HepG2 (cell line): ENCODE data around the gene ZNRF3. TPM values are rescaled to one million over a fixed set of nuclear protein-coding genes. Genes with fewer than 3 reads are reported as not detected.

Experiments used
- CEBPB ChIP-seq: IDR thresholded peaks from 2 replicates; pipeline ENCODE4 v1.6.1; 2011; ENCODE audit warnings: low read depth, low read length, improper control_type of control experiment, borderline replicate concordance
- EP300 ChIP-seq, 3 experiments: sonication (generic) in 1 of 3; formaldehyde crosslinking in 1 of 3; IDR thresholded peaks; 2 replicates each; pipeline versions ENCODE4 v1.5.1 to v1.6.1; 2011 to 2020; ENCODE audit warnings: low read depth in 2 of 3, low read length in 2 of 3, borderline replicate concordance in 1 of 3, improper control_type of control experiment in 1 of 3, mild to moderate bottlenecking in 1 of 3, missing genetic modification reagents in 1 of 3, moderate library complexity in 1 of 3
- KAT2B ChIP-seq: fragments of 150-350 bp; IDR thresholded peaks from 2 replicates; pipeline ENCODE4 v1.6.1; 2014; ENCODE audit warnings: low read depth, low read length, borderline replicate concordance
- PAF1 ChIP-seq: IDR thresholded peaks from 2 replicates; pipeline ENCODE4 v1.6.1; 2016; ENCODE audit warnings: missing genetic modification reagents, missing compliant biosample characterization
- ZNF136 ChIP-seq: sonication (generic); formaldehyde crosslinking; IDR thresholded peaks from 2 replicates; pipeline ENCODE4 v1.8.1; 2022; ENCODE audit warnings: low read depth, mild to moderate bottlenecking, moderate library complexity, missing genetic modification reagents
- ZNF138 ChIP-seq: sonication (generic); formaldehyde crosslinking; IDR thresholded peaks from 2 replicates; pipeline ENCODE4 v1.5.0; 2020; ENCODE audit warnings: mild to moderate bottlenecking, low read depth, missing genetic modification reagents
- ZNF350 ChIP-seq: sonication (generic); formaldehyde crosslinking; IDR thresholded peaks from 2 replicates; pipeline ENCODE4 v1.4.0; 2020; ENCODE audit warnings: mild to moderate bottlenecking, low read depth, missing genetic modification reagents, borderline replicate concordance
- polyA plus RNA-seq, 8 experiments: library from polyadenylated mRNA; depleted of rRNA in 3 of 8; stranded (reverse) in 7 of 8; unstranded in 1 of 8; fragments of >200 nt; fragmentation: Illumina TruSeq in 4 of 8; extraction: Trizol in 4 of 8; gene quantifications; 2 replicates each; pipeline versions ENCODE4 v1.2.1 to v1.2.3, GENCODE V29; 2011 to 2016; ENCODE audit warnings: low read depth in 4 of 8, missing spikeins in 1 of 8, mixed read lengths in 1 of 8; ENCODE audit not compliant: insufficient read depth in 1 of 8
- total RNA-seq, 5 experiments: library from RNA; depleted of rRNA; stranded (reverse); fragments of >200 nt; fragmentation: Illumina TruSeq; extraction: Trizol; gene quantifications; 2 replicates each; pipeline ENCODE4 v1.2.3, GENCODE V29; 2016; ENCODE audit warnings: low read depth in 1 of 5
- TF ChIP-seq, protein P1 (sequence below): IDR thresholded peaks from 2 replicates; pipeline ENCODE4 v1.6.1; 2016; ENCODE audit warnings: low read depth
- TF ChIP-seq, protein P2 (sequence below): sonication (generic); formaldehyde crosslinking; IDR thresholded peaks from 2 replicates; pipeline ENCODE4 v1.4.0; 2020; ENCODE audit warnings: mild to moderate bottlenecking, missing genetic modification reagents
- TF ChIP-seq, protein P3 (sequence below): sonication (generic); formaldehyde crosslinking; IDR thresholded peaks from 2 replicates; pipeline ENCODE4 v1.5.0; 2020; ENCODE audit warnings: mild to moderate bottlenecking, missing genetic modification reagents
- TF ChIP-seq, protein P4 (sequence below): sonication (generic); formaldehyde crosslinking; IDR thresholded peaks from 2 replicates; pipeline ENCODE4 v1.5.0; 2020; ENCODE audit warnings: missing genetic modification reagents
- TF ChIP-seq, protein P5 (sequence below): sonication (generic); formaldehyde crosslinking; IDR thresholded peaks from 2 replicates; pipeline ENCODE4 v1.8.1; 2023; ENCODE audit warnings: mild to moderate bottlenecking, inconsistent platforms, moderate library complexity, missing genetic modification reagents, borderline replicate concordance

The ZNRF3 gene
- total and polyA plus RNA-seq, 2 of the 13 experiments (the other 11 are each of a cell fraction or from before 2014, with no cell fraction given), result 20.3 to 36.7 TPM

DNA sequence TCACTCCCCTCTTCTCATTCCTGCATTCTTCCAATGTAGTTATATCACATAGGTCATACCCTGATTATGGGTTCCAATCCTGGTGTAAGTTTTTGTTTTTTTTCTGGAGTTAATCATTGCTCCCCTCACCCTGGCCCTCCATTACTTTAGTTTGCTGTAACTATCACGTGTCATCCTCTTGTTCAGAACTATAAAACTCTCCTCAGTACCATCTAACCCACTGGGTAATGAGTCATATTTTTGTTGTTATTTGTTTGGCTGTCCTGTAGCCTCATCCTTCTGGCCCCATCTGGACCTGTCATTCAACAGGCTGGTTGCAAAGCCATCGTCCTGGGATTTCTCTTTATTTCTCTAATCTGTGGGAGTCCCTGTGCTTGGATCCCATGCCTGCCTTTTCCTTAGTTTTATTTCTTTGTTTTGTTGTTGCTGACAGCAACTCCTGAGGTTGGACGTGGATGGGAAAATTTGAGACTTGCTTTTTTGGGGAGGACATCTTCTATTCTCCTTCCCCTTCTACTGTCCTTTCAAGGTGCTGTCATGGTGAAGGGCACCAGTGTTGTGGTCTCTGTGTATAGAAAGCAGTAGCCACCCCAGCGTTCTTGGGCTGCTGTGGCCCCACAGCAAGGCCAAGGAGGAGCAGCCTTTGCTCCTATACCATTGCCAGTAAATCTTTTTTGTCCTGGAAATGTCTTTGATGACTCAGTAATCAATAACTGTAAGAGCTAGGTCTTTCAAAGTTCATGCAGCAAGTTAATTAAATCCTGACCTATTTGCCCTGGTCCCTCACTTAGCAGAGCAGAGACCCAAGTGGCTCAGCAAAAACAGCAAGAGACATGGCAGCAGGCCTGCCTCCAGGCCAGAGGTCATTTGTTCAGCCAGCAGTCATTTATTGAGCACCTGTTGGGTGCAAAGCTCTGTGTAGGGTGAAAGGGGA is 95.8 kb downstream of the ZNRF3 start (continued):
- no peak for TF ChIP-seq ZNF138 (CRISPR knock-in tag)
- TF ChIP-seq, protein P1, sequence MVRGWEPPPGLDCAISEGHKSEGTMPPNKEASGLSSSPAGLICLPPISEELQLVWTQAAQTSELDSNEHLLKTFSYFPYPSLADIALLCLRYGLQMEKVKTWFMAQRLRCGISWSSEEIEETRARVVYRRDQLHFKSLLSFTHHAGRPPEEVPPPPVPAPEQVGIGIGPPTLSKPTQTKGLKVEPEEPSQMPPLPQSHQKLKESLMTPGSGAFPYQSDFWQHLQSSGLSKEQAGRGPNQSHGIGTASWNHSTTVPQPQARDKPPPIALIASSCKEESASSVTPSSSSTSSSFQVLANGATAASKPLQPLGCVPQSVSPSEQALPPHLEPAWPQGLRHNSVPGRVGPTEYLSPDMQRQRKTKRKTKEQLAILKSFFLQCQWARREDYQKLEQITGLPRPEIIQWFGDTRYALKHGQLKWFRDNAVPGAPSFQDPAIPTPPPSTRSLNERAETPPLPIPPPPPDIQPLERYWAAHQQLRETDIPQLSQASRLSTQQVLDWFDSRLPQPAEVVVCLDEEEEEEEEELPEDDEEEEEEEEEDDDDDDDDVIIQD (CRISPR knock-in tag), result 0 out of 2 replicates have a peak, but pooled peaks have one; percentile 42
- TF ChIP-seq, protein P2, sequence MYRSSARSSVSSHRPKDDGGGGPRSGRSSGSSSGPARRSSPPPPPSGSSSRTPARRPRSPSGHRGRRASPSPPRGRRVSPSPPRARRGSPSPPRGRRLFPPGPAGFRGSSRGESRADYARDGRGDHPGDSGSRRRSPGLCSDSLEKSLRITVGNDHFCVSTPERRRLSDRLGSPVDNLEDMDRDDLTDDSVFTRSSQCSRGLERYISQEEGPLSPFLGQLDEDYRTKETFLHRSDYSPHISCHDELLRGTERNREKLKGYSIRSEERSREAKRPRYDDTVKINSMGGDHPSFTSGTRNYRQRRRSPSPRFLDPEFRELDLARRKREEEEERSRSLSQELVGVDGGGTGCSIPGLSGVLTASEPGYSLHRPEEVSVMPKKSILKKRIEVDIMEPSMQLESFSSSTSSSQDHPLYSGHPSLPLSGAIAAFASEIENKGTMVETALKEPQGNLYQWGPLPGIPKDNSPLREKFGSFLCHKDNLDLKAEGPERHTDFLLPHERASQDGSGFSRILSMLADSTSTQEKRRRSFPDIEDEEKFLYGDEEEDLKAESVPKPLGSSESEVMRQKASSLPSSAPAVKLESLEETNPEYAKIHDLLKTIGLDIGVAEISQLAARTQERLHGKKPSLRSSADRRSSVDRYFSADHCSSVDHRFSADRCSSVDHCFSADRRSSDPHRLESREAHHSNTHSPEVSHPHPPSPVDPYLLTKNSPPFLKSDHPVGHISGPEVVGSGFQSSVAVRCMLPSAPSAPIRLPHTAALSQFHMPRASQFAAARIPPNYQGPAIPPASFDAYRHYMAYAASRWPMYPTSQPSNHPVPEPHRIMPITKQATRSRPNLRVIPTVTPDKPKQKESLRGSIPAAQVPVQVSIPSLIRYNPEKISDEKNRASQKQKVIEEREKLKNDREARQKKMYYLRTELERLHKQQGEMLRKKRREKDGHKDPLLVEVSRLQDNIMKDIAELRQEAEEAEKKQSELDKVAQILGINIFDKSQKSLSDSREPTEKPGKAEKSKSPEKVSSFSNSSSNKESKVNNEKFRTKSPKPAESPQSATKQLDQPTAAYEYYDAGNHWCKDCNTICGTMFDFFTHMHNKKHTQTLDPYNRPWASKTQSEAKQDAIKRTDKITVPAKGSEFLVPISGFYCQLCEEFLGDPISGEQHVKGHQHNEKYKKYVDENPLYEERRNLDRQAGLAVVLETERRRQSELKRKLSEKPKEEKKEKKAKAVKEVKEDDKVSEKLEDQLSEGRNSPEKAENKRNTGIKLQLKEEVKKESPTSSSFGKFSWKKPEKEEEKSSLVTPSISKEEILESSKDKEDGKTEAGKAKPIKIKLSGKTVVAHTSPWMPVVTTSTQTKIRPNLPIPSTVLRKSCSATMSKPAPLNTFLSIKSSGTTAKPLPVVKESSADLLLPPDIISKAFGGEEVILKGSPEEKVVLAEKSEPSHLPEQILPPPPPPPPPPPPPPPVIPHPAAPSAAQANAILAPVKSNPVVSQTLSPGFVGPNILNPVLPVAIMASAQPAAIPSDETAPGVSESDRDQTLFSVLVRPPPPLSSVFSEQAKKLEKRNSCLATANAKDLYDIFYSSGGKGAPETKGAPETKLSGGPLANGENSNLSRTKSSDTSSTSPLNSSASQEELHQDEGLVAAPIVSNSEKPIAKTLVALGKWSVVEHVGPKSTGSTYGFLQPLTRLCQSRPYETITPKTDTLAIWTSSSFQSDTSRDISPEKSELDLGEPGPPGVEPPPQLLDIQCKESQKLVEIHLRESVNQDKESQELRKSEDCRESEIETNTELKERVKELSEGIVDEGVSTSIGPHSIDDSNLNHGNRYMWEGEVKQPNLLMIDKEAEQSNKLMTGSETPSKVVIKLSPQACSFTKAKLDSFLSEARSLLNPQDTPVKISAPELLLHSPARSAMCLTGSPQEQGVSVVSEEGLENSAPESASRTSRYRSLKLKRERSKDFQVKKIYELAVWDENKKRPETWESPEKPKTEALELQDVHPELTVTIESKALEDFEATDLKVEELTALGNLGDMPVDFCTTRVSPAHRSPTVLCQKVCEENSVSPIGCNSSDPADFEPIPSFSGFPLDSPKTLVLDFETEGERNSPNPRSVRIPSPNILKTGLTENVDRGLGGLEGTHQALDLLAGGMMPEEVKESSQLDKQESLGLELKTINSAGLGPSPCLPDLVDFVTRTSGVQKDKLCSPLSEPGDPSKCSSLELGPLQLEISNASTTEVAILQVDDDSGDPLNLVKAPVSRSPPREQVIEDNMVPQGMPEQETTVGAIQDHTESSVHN (CRISPR knock-in tag), result no peak
- no peak; the same call in 1 of the 2 replicates for TF ChIP-seq ZNF350 (CRISPR knock-in tag)
- TF ChIP-seq PAF1, result no peak
- TF ChIP-seq, protein P3, sequence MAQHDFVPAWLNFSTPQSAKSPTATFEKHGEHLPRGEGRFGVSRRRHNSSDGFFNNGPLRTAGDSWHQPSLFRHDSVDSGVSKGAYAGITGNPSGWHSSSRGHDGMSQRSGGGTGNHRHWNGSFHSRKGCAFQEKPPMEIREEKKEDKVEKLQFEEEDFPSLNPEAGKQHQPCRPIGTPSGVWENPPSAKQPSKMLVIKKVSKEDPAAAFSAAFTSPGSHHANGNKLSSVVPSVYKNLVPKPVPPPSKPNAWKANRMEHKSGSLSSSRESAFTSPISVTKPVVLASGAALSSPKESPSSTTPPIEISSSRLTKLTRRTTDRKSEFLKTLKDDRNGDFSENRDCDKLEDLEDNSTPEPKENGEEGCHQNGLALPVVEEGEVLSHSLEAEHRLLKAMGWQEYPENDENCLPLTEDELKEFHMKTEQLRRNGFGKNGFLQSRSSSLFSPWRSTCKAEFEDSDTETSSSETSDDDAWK, result no peak
- TF ChIP-seq EP300 (IDR thresholded peaks at IDR 0.05; ENCODE audit: low read depth in 2 of 2, low read length in 2 of 2), result peak in 1 of 2 experiments; percentile 84; a peak in 2 of 4 replicates
- TF ChIP-seq EP300 (CRISPR knock-in tag; IDR thresholded peaks at IDR 0.05; ENCODE audit: borderline replicate concordance), result peak; percentile 19; the same call in 1 of the 2 replicates
- TF ChIP-seq, protein P4, sequence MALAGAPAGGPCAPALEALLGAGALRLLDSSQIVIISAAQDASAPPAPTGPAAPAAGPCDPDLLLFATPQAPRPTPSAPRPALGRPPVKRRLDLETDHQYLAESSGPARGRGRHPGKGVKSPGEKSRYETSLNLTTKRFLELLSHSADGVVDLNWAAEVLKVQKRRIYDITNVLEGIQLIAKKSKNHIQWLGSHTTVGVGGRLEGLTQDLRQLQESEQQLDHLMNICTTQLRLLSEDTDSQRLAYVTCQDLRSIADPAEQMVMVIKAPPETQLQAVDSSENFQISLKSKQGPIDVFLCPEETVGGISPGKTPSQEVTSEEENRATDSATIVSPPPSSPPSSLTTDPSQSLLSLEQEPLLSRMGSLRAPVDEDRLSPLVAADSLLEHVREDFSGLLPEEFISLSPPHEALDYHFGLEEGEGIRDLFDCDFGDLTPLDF, result no peak
- TF ChIP-seq KAT2B, result no peak
- no peak for TF ChIP-seq ZNF136 (CRISPR knock-in tag)
- TF ChIP-seq CEBPB, result no peak
- TF ChIP-seq, protein P5, sequence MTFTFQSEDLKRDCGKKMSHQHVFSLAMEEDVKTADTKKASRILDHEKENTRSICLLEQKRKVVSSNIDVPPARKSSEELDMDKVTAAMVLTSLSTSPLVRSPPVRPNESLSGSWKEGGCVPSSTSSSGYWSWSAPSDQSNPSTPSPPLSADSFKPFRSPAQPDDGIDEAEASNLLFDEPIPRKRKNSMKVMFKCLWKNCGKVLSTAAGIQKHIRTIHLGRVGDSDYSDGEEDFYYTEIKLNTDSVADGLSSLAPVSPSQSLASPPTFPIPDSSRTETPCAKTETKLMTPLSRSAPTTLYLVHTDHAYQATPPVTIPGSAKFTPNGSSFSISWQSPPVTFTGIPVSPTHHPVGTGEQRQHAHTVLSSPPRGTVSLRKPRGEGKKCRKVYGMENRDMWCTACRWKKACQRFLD, result no peak
